Activated CD8-positive, alpha-beta memory T cell treated with anti-CD3 and anti-CD28 coated beads, Interleukin-2, amount 10 ng/mL, durations not matched to agents 7 days and 5 days (primary cell): ENCODE data around the gene RNF145. TPM values are rescaled to one million over a fixed set of nuclear protein-coding genes. Genes with fewer than 3 reads are reported as not detected.
A peak's percentile ranks its signal among the peaks of the same experiment; 100 is the strongest.

Experiments
- ATAC-seq: fragments of 150-1000 bp; cut with Tn5 transposase; one replicate; pipeline ENCODE4 v1.10.0; 2021; ENCODE audit warnings: moderate library complexity
- CTCF ChIA-PET: fragments of 350-600 bp; sonication (Branson Sonifier 250); formaldehyde crosslinking; loops from one replicate; lab custom pipeline; 2021; ENCODE audit warnings: antibody characterized with exemption; lab: Charles Lee
- DNase-seq: peaks from one replicate; pipeline ENCODE4 v3.0.0-alpha.2; 2020
- H3K27ac Mint-ChIP-seq: one replicate; pipeline ENCODE4 v1.8.0; 2021; ENCODE audit warnings: mild to moderate bottlenecking, mixed read lengths
- H3K27me3 Mint-ChIP-seq: one replicate; pipeline ENCODE4 v1.8.0; 2021; ENCODE audit warnings: mixed read lengths
- H3K36me3 Mint-ChIP-seq: one replicate; pipeline ENCODE4 v1.8.0; 2021; ENCODE audit warnings: mild to moderate bottlenecking, mixed read lengths
- H3K4me1 Mint-ChIP-seq: one replicate; pipeline ENCODE4 v1.8.0; 2021; ENCODE audit warnings: mixed read lengths
- H3K4me3 Mint-ChIP-seq: one replicate; pipeline ENCODE4 v1.8.0; 2021; ENCODE audit warnings: mild to moderate bottlenecking, moderate library complexity, mixed read lengths
- H3K9me3 Mint-ChIP-seq: one replicate; pipeline ENCODE4 v1.8.0; 2022; ENCODE audit warnings: low read depth, mixed read lengths
- total RNA-seq, 2 experiments: library from RNA; stranded (reverse); gene quantifications; one replicate each; pipeline ENCODE4 v1.2.3, GENCODE V29; 2021

Gene RNF145
- total RNA-seq, 2 experiments from 2014 or later, result 93.9 to 111 TPM

DNA sequence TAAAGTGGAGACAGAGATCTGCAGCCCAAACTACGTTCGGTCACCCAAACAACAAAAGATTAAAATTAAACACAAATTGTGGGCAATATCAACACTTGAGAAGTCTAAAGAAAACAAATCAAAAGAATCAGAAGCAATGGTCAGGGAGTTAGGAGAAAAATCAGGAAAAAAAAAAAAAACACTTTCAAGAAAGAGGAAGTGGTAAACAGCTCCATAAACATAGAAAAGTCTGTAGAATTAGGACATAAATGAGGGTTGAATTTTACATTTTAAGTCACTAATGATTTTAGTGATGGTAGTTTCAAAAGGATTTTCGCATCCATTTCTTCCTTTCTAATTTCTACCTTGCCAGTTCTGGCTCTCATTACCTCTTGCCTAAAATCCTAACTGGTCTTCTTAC lies 10.1 kb downstream of the RNF145 start:
- Mint-ChIP-seq H3K27me3 (no peaks in the 10 kb centered on the region), H3K9me3 (no peaks in the 10 kb centered on the region), H3K4me3 (no peak overlapping the region), H3K36me3 (peaks cover 53% of the 10 kb centered on the region), H3K27ac (peak overlapping the region; percentile 48), H3K4me1 (peaks cover 34% of the 10 kb centered on the region)
- CTCF ChIA-PET, result interaction anchor here (0.6 to 1.4 kb wide), 5 partner anchors 8 to 788 kb away, joined by 3 to 4 read pairs (median 3); no protein-coding TSS in a partner anchor
- no peak for ATAC-seq
- DNase-seq, result no peak

DNA sequence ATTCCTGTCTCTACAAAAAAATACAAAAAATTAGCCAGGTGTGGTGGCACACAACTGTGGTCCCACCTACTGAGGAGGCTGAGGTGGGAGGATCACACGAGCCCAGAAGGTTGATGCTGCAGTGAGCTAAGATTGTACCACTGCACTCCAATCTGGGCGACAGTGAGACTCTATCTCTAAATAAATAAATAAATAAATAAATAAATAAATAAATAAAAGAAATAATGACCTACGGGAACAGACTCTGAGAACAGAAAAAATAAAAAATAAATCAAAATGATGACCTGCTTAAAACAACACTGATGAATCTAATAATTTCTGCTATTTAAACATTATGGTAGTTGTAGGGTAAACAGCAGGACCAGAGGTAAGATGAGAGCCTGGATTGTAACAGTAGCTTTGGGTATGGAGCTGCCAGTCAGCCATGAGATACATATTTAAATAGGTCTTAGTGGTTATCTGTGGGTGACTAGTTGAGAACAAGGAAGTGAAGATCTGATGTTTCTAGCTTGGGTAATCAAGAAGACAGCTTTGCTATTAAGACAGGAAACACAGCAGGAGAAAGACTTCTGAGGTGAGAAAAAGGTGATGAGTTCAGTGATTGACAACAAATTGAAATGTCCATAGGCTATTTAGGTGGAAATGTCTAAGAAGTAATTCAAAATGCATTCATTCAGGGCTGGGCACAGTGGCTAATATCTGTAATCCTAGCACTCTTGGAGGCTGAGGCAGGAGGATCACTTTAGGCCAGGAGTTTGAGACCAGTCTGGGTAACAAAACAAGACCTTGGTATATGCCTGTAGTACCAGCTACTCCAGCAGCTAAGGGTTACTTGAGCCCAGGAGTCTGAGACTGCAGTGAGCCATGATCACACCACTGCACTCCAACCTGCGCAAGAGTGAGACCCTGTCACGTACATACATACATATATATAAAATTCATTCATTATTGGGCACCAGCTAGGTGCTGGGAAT lies 11.0 kb downstream of the RNF145 start:
- ATAC-seq (peak; percentile 83), DNase-seq (no peak)
- Mint-ChIP-seq H3K27ac (peak overlapping the region; percentile 45), H3K9me3 (no peaks in the 10 kb centered on the region), H3K4me3 (no peak overlapping the region), H3K36me3 (peaks cover 57% of the 10 kb centered on the region), H3K4me1 (peaks cover 34% of the 10 kb centered on the region), H3K27me3 (no peaks in the 10 kb centered on the region)
- CTCF ChIA-PET, result interaction anchor here (0.6 to 1.6 kb wide), 6 partner anchors 8 to 789 kb away, joined by 3 to 4 read pairs (median 3); no protein-coding TSS in a partner anchor

DNA sequence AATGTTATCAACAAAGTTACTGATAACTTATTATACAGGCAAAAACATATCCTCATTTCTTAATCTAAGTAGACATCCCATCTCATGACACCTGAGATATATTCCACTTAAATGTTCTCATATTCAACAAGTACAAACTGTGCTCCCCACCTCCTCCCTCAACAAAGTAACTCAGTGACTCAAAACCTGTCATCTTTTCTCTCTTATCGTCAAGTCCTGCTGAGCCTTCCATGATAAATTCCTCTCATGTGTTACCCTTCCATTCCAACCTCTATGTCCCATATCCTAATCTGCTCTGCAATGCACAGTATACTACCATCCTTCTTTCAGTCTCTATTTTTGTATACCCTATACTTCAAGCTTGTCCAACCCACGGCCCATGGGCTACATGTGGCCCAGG lies 13.6 kb downstream of the RNF145 start:
- H3K4me3 Mint-ChIP-seq, result no peak overlapping the region
- no peak for ATAC-seq
- no peak overlapping the region for H3K27ac Mint-ChIP-seq
- no peak for DNase-seq
- H3K27me3 Mint-ChIP-seq, result no peaks in the 10 kb centered on the region
- peaks cover 57% of the 10 kb centered on the region for H3K36me3 Mint-ChIP-seq
- CTCF ChIA-PET, result no interaction called here
- peaks cover 41% of the 10 kb centered on the region for H3K4me1 Mint-ChIP-seq
- no peaks in the 10 kb centered on the region for H3K9me3 Mint-ChIP-seq

- DNase-seq (no peak), ATAC-seq (no peak)
- H3K4me1 Mint-ChIP-seq, result peaks cover 33% of the 10 kb centered on the region
- H3K27me3 Mint-ChIP-seq, result no peaks in the 10 kb centered on the region
- H3K36me3 Mint-ChIP-seq, result peaks cover 50% of the 10 kb centered on the region
- no peaks in the 10 kb centered on the region for H3K9me3 Mint-ChIP-seq
- CTCF ChIA-PET, result interaction anchor here (0.7 to 5.0 kb wide), 4 partner anchors 9 to 121 kb away, joined by 3 to 22 read pairs (median 4); no protein-coding TSS in a partner anchor
- H3K4me3 Mint-ChIP-seq, result no peak overlapping the region
- no peak overlapping the region for H3K27ac Mint-ChIP-seq
Measured at GRCh38 chr5:159190170-159190569, 19.2 kb downstream of the RNF145 start.

- Mint-ChIP-seq H3K27me3 (no peaks in the 10 kb centered on the region), H3K4me1 (peaks cover 34% of the 10 kb centered on the region), H3K4me3 (no peak overlapping the region), H3K36me3 (peaks cover 48% of the 10 kb centered on the region), H3K27ac (no peak overlapping the region), H3K9me3 (no peaks in the 10 kb centered on the region)
- ATAC-seq, result no peak
- CTCF ChIA-PET, result interaction anchor here (1.2 to 5.0 kb wide), 2 partner anchors 19 to 32 kb away, joined by 3 to 22 read pairs; no protein-coding TSS in a partner anchor
- DNase-seq, result no peak
Measured at GRCh38 chr5:159189310-159189709, 20.0 kb downstream of the RNF145 start.

DNA sequence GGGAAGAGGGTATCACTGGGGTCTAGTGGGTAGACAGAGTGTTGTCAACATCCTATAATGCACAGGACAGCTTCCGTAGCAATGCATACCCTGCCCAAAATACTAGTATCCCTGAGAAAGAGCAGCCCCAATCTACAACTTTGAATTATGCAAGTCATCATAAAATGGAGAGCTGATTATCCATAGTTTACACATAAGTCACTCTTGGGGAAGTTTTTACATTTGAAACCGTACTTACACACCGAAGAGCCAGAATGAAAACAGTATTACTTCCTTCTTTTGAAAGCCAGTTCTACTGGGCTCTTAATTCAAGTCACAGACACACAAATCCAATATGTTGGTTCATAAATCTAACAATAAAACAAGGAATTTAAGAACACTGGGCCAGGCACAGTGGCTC lies 21.6 kb downstream of the RNF145 start:
- Mint-ChIP-seq H3K4me1 (peaks cover 30% of the 10 kb centered on the region), H3K36me3 (peaks cover 42% of the 10 kb centered on the region), H3K9me3 (no peaks in the 10 kb centered on the region), H3K27ac (no peak overlapping the region), H3K27me3 (no peaks in the 10 kb centered on the region), H3K4me3 (no peak overlapping the region)
- ATAC-seq, result no peak
- CTCF ChIA-PET, result no interaction called here
- no peak for DNase-seq

GRCh38 chr5:159186319-159186718 lies 23.0 kb downstream of the RNF145 start:
- CTCF ChIA-PET, result interaction anchor here (1.2 to 2.0 kb wide), 3 partner anchors 17 to 29 kb away, joined by 3 to 6 read pairs (median 4); no protein-coding TSS in a partner anchor
- Mint-ChIP-seq H3K27ac (no peak overlapping the region), H3K36me3 (peaks cover 40% of the 10 kb centered on the region)

DNA sequence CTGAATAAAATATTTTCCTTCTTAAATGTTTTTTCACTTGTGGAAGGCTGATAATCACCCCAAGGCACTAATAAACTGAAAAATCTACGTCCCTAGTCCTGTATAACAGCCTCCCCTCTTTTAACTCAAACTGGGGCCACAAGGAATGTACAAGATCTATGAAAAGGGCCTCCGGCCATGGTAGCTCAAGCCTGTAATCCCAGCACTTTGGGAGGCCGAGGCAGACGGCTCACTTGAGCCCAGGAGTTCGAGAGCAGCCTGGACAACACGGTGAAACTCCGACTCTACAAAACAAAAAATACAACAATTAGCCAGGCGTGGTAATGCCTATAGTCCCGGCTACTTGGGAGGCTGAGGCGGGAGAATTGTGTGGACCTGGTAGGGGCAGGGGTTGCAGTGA lies 23.6 kb downstream of the RNF145 start:
- no peak for DNase-seq
- peaks cover 28% of the 10 kb centered on the region for H3K4me1 Mint-ChIP-seq
- H3K36me3 Mint-ChIP-seq, result peaks cover 39% of the 10 kb centered on the region
- no peak for ATAC-seq
- CTCF ChIA-PET, result interaction anchor here (1.2 to 2.0 kb wide), 3 partner anchors 17 to 29 kb away, joined by 3 to 6 read pairs (median 4); no protein-coding TSS in a partner anchor
- H3K27ac Mint-ChIP-seq, result no peak overlapping the region
- H3K9me3 Mint-ChIP-seq, result no peaks in the 10 kb centered on the region
- H3K27me3 Mint-ChIP-seq, result no peaks in the 10 kb centered on the region
- no peak overlapping the region for H3K4me3 Mint-ChIP-seq

More at GRCh38 chr5:159186319-159186718, 23.0 kb downstream of the RNF145 start:
- ATAC-seq, result no peak
- Mint-ChIP-seq H3K4me3 (no peak overlapping the region), H3K27me3 (no peaks in the 10 kb centered on the region), H3K4me1 (peaks cover 27% of the 10 kb centered on the region), H3K9me3 (no peaks in the 10 kb centered on the region)
- no peak for DNase-seq

- DNase-seq (no peak), ATAC-seq (peak; percentile 39)
- no peak overlapping the region for H3K4me3 Mint-ChIP-seq
- H3K27ac Mint-ChIP-seq, result peak overlapping the region; percentile 20
- peaks cover 41% of the 10 kb centered on the region for H3K36me3 Mint-ChIP-seq
- H3K27me3 Mint-ChIP-seq, result no peaks in the 10 kb centered on the region
- no peaks in the 10 kb centered on the region for H3K9me3 Mint-ChIP-seq
- H3K4me1 Mint-ChIP-seq, result peaks cover 35% of the 10 kb centered on the region
- CTCF ChIA-PET, result interaction anchor here (1.2 to 2.0 kb wide), 2 partner anchors 22 to 28 kb away, joined by 3 to 6 read pairs; no protein-coding TSS in a partner anchor
Measured at GRCh38 chr5:159184858-159185381, 24.4 kb downstream of the RNF145 start.

GRCh38 chr5:159184236-159184635 lies 25.1 kb downstream of the RNF145 start:
- Mint-ChIP-seq H3K27ac (no peak overlapping the region), H3K4me1 (peaks cover 35% of the 10 kb centered on the region), H3K36me3 (peaks cover 34% of the 10 kb centered on the region), H3K9me3 (no peaks in the 10 kb centered on the region), H3K4me3 (no peak overlapping the region), H3K27me3 (no peaks in the 10 kb centered on the region)
- no peak for DNase-seq
- no peak for ATAC-seq
- CTCF ChIA-PET, result interaction anchor here (1.2 kb wide), 1 partner anchor 27 kb away, joined by 3 read pairs; no protein-coding TSS in a partner anchor

GRCh38 chr5:159183247-159183646 lies 26.1 kb downstream of the RNF145 start:
- no peak overlapping the region for H3K27ac Mint-ChIP-seq
- H3K27me3 Mint-ChIP-seq, result no peaks in the 10 kb centered on the region
- H3K9me3 Mint-ChIP-seq, result no peaks in the 10 kb centered on the region
- H3K36me3 Mint-ChIP-seq, result peaks cover 34% of the 10 kb centered on the region
- no peak for DNase-seq
- H3K4me1 Mint-ChIP-seq, result peaks cover 37% of the 10 kb centered on the region
- H3K4me3 Mint-ChIP-seq, result no peak overlapping the region
- ATAC-seq, result no peak
- CTCF ChIA-PET, result no interaction called here

DNA sequence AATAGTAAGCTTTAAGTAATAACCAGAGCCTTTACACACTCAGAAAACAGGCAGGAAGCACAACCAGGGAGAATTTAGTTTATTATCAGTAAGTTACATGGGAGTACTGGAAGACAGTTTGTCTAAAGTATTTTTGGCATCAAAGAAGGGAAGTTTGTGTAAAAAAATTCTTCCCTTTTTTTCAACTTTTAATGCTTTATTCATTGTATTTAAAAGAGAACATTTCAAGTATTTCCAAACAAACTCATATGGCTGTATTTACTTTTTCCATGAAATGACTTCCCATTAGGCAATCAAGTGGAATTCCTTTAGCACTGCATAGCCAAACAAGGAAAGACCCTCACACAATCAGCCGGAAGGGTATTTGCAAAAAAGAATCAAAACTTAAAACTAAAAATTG lies 26.7 kb downstream of the RNF145 start:
- no peaks in the 10 kb centered on the region for H3K9me3 Mint-ChIP-seq
- no peak overlapping the region for H3K27ac Mint-ChIP-seq
- no peaks in the 10 kb centered on the region for H3K27me3 Mint-ChIP-seq
- DNase-seq (no peak), ATAC-seq (no peak)
- peaks cover 37% of the 10 kb centered on the region for H3K4me1 Mint-ChIP-seq
- peaks cover 32% of the 10 kb centered on the region for H3K36me3 Mint-ChIP-seq
- CTCF ChIA-PET, result no interaction called here
- no peak overlapping the region for H3K4me3 Mint-ChIP-seq

- H3K36me3 Mint-ChIP-seq, result peaks cover 35% of the 10 kb centered on the region
- ATAC-seq, result no peak
- CTCF ChIA-PET, result interaction anchor here (0.9 kb wide), 1 partner anchor 25 kb away, joined by 5 read pairs; no protein-coding TSS in a partner anchor
- no peak overlapping the region for H3K4me3 Mint-ChIP-seq
- DNase-seq, result no peak
- no peaks in the 10 kb centered on the region for H3K27me3 Mint-ChIP-seq
- no peaks in the 10 kb centered on the region for H3K9me3 Mint-ChIP-seq
- no peak overlapping the region for H3K27ac Mint-ChIP-seq
- peaks cover 40% of the 10 kb centered on the region for H3K4me1 Mint-ChIP-seq
Measured at GRCh38 chr5:159181651-159182050, 27.7 kb downstream of the RNF145 start.
